Effector CD4-positive, alpha-beta T cell (primary cell): ENCODE data around the gene RAB29.

Experiments used
- DNase-seq: peaks from one replicate; pipeline ENCODE4 v3.0.0-alpha.2; 2020

RAB29 gene

DNA sequence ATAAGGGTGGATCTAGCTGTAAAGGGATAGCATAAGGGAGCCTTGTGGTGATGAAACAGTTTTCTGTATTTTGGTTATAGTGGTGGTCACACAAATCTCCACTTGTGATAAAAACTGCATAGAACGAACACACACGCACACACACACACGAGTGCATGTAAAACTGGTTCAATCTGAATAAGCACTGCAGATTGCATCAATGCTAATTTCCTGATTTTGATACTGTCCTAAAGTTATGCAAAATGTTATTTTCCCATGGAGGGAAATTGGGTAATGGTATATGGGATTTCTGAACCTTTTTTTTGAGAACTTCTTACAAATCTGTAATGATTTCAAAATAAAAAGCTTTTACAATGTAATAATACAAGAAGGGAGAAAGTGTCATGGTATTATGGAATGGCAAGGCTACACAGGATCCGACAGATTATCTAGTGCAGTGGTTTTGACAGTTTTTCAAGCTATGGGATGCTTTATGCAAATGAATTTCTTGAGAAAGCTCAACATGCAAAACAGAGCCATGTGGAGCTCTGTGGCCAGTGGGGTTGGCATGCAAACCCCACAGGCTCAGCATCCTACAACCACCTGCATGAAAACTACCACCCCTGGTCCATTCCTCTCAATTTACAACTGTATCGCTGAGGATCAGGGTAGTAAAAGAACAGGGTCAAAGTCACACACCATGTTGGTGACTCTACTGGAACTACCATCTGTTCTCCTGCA lies 18.9 kb upstream of the RAB29 start:
- DNase-seq: no peak

DNA sequence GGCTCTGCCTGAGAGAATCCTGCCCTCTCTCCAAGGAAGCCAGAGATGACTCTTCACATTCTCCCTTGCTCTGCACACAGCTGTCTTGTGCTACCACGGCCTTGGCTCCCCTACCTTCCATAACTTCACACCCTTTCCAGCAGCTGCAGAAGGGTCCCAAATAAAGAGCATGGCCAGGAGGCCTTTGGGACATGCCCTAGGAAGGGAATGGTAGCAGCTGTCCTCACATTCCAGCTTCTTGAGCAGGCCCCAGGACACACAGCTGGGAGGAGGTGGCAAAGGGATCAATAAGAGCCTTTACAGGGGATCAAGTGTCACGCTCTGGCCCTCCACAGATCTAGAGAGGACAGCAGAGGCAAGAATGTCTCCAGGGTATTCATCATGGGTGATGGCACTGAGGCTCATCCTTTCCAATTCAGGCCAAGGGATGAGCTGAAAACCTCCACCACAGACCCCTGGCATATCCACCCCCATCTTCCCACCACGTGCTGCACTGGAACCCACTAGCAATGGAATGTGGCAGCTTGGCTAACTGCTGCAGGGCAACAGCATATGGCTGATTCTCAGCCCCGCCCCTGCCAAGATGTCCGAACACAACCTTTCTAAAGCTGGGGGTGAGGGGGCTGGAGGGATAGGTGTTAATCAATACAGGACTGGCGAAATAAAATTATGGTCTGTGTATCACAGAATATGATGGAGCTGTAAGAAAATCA lies 17.8 kb upstream of the RAB29 start:
- DNase-seq: no peak

DNA sequence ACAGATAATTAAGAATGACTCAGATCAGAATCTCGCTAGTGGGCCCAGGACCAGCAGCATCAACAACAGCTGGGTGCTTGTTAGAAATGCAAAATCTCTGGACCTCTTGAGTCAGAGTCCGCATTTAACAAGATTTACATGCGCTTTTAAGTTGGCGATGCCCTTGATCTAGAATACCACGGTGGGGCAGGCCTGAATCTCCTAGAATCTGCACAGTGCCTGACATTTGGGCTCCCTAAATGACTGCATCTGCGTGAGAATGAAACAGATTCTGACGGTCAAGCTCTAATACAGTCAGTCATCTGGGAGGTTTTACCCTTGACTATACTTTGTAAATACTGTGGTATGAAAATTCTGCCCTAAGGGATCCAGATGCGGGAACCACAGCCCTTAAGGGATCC lies 17.2 kb upstream of the RAB29 start:
- no peak for DNase-seq

DNA sequence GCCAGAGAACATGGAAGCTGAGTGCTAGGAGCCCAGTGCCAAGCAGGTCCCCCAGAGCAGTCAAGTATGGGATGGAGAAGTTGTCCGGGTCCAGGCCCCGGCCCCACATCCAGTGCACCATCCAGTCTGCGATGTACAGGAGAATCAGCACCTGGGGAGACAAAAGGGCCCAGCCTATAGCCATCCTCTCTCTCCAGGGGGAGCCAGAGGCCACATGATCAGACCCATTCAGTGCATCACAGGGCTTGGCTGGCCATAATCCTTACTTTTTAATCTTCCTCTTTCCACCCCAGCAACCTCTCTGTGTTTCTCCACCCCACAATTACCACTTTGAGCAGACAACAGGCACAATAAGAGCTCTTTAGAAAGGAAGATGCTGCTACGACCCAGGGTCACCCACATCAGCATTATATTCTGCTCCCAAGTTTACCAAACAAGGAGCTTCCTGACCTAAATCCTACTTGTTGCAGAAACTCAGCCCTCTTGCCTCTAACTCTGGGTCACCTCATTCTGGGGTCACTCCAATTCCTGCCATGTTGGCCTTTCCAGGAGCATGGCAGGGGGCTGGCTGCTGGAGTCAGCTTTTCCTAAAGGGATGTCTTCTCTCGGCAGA lies 16.4 kb upstream of the RAB29 start:
- DNase-seq: peak; percentile 45

DNA sequence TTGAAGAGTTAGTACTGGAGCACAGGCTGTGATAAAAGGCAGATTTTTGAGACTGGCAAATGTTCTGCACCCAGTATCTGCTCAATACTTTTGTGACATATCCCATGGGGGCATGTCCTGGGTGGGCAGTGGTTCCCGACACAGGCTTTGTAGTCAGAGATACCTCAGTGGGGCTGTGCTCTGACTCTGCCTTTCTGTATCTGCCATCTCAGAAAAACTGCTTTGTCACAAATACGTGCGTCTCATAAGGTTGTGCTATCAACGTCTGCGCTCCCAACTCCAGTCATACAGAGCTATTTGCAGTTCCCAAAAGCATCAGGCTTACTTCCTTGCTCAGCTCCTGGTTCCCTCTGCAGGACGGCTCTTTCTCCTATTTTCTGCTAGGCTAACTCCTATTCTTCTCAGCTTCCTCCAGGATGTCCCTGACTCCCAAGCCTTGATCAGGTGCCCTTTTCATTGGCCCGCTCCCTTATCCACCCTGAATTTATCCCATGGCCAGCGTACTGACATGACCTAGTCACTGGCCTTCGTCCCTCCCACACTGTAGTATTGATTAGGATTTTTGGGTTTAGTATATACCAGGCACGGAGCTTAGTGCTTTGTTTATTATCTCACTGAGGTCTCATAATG lies 12.1 kb upstream of the RAB29 start:
- no peak for DNase-seq

DNA sequence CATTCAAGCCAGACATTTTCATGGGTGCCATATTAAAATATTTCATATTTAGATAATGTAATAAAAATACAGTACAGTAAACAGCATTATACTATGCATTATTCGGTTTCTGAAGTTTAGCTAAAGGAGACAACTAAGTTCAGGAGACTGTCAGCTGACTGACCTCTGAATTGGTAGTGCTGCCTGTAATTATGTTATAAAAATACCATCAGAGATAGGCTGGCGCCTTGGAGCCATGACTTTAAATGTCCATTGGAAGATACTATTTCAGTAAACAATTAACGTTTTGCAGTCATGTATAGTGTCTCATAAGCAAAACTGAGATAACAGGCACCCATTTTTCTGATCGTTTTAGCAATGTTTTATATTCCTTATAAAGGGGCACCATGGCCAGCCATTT lies 11.3 kb upstream of the RAB29 start:
- DNase-seq: no peak

- no peak for DNase-seq
These were observed 10.2 kb upstream of the RAB29 start for GRCh38 chr1:205785446-205785845.

DNA sequence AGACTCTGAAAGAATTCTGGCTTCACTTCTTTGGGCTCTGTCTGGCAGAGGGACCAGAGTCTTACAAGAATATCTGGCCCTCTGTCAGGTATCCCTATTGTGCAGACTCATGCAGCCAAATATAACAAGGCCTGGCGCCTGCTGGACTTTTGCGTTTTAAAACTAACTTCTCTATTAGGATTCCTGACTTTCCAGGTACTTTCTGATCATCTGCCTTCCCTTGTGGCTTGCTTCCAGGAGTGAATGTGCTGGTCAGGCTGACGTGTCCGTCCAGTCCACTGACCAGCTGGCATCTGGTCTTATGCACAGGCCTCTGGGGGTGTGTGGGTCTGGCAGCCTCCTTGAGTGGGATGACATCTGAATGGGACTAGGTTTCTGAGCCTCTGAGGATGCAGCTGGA lies 8.6 kb upstream of the RAB29 start:
- DNase-seq: no peak

DNA sequence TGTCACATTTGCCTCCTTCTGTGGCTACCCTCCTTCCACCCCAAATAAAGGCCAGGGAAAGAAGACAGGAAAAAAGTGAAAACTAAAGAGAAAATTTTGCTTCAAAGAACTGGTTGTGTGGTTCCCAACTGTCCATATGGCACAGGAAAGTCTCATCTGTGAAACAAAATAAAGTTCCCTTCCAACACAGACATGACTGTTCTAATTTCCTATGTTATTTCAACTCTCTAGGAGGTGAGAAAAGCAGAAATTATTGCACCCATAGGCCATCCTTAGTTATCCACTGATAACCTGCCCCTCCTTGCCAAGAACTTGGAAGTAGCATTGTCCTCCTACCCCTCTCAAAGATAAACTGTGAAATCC lies 8.1 kb upstream of the RAB29 start:
- DNase-seq: no peak

DNA sequence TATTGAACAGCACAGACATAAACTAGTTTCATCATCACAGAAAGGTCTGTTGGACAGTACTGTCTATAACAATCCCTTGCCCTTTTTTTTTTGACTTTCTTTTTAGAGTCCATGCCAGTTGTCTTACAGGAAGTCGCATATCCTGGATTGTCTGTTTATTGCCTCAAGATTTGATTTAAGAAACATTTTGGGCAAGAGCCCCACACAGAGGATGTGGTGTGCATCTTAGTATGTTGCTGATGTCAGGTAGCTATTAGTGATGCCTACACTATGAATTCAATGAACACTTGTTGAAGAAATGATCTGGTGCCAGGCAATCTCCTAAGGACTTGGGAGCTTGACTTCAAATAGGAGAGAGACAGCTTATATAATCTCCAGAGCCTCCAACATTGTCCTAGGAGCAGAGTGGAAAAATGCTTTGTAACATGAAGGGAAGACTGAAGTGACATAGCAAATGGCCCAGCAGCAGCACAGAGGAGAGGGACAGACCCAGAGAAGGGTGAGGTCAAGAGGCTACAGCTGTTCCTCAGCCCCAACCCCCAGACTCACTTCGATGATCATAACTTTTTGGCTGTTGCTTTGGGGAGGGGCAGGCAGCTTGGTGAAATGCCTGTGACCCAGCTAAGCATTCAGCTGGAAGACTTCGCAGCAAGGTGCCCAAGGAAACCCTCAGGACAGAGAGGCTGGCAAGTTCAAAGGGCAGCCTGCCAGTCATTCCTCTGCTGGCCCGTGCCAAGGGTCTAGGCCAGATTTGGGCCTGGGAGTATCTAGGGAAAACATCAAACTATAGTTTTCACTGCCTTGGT lies 7.5 kb upstream of the RAB29 start:
- DNase-seq: no peak

DNA sequence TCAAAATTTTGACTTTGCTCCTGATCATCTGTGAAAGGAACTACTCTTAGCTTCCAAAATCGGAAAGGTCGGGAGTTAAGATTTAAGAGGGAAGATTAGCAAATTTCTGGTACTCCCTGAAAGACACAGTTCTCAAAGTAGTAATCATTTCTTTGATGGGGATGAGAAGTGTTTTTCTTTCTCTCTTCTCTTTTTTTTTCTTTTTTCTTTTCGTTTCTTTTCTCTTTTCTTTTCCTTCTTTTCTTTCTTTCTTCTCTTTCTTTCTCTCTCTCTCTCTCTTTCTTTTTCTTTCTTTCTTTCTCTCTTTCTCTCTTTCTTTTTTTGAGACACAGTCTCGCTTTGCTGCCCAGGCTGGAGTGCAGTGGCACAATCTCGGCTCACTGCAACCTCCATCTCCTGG lies 5.1 kb upstream of the RAB29 start:
- no peak for DNase-seq

DNA sequence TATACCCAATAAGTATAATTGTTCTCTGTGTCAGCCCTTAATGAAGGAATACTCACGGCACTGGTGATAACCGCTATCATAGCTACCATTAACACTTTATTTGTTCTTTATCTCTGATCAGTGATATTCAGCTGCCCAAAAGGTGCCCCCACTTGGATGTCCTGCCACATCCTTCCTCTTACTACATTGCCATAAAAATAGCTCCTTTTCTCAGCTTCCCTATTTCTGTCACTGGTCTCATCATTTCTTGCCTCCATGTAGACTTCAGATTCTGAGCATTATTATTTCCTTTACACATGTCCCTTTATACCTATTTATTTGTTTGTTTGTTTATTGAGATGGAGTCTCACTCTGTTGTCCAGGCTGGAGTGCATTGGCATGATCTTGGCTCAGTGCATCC lies 2.7 kb upstream of the RAB29 start:
- no peak for DNase-seq

GRCh38 chr1:205775717-205776056 lies 405 bp upstream of the RAB29 start:
- DNase-seq: no peak

GRCh38 chr1:205774198-205775014 lies 876 bp downstream of the RAB29 start:
- peak; percentile 31 for DNase-seq

DNA sequence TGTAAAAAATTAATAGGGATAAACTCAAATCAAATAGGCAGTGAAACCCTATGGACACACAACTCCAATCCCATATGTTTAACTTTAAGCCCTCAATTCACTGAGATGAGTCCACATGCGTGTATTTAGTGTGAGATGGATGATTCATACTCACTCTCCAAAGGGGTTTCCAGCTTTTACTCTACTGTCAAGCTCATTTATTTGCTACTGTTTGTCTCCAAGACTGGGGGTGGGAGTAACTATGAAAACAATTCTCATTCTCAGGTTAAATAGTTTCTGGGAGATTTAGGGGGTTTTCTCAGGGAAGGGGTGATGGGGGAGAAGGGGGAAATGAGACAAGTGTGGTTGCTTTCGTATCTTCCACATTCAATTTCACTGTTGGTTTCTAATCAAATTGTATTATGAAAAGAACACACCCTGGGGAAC lies 2.7 kb downstream of the RAB29 start:
- no peak for DNase-seq

- DNase-seq: no peak
These were observed 4.7 kb downstream of the RAB29 start for GRCh38 chr1:205770618-205771017.

DNA sequence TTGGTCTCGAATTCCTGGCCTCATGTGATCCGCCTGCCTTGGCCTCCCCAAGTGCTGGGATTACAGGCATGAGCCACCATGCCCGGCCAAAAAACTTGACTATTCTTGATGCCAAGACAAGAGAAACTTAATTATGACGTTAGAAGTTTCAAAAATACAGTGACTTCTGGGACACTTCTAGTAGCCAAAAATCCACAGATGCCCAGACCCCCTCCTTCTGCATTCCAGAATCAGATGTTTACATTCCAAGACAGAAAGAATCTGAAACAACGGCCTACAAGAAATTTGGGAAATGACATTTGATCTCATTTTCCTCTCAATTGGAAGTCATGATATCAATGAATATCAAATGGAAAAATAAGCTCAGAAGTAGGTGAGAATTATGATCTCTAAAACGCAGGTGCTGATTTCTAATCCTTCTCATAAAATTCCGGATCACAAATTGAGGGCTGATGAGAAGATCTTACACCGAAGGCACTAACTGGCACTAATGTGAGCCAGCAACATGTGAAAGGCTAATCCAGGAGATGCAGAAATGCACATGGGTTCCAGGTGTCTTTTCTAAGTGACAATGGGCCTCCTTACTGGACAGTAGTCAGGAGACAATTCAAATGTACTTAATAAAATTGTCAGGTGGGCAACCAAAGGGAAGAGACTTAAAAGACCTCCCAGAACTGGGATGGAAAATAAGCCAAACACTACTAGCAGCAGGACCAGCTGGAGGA lies 5.5 kb downstream of the RAB29 start:
- no peak for DNase-seq

DNA sequence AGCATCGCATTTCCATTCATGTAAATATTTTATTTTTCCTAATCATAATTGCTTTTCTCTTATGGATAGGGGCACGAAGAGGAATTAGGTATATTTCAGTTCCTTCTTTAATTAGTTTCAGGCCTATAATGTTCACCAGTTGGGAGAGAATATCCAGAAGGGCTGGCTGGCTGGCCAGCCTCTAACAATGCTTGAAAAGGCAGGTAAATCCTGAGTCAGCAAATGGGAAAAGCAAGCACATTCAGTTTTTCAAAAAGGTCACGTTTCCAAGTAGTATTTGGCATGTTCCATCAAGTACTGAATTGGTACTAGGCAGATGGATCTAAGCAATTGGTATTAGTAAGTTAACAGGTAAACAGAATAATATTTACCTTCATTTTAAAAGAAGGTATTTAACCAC lies 8.0 kb downstream of the RAB29 start:
- no peak for DNase-seq

DNA sequence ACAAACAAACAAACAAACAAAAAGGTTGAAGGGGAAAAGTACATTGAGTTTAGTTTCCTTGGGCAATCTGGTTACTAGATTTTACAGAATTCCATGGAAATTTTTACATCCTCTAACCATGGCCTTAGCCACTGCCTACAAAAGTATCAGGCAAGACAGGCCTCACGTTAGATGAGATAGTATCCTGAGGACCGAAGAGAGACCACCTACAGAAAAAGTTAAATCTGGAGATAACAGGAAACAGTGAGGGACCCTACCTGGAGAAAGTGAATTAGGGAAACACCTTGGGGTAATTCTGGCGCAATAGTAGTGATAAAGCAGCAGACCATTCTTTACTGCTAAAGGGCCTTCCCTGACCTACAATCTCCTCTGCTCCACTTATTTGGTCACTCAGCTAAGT lies 8.7 kb downstream of the RAB29 start:
- no peak for DNase-seq

DNA sequence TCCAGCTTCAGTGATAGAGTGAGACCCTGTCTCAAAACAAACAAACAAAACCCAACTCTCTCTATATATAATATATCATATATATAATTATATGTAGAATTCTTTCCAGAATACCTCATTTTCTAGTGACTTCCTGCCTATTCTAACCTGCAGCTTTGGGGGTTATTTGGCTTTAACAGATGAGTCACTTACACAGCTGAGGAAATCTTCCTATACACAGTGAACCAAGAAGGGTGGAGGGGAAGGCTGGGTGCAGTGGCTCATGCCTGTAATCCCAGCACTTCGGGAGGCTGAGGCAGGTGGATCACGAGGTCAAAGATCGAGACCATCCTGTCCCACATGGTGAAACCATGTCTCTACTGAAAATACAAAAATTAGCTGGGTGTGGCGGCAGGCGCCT lies 9.2 kb downstream of the RAB29 start:
- no peak for DNase-seq

GRCh38 chr1:205764578-205764977 lies 10.7 kb downstream of the RAB29 start:
- no peak for DNase-seq

DNA sequence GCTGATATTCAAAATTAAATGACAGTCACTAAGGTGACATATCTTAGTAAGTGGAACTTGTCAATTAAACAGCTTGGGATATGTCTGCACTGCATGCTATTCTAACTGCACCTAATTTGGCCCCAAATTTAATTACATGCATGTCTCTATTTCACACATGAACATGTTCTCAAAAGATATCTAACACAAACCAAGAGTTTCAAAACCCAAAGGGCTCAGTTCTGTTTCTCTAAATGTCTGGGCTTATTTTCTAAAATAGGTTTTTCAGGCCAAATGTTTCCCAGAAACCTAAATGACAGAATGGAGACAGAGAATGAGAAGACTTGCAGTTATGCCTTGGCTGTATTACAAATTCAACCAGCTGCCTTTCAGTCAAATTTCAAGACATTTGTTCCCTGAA lies 11.3 kb downstream of the RAB29 start:
- DNase-seq: no peak
